HG02571 (cell line): Measurements from ENCODE around the gene ZNF189.
A peak's percentile ranks its signal among the peaks of the same experiment; 100 is the strongest.
"Not testable (repeated sequence)": the region's sequence is repeated elsewhere in the genome, so short reads cannot be mapped to it uniquely, and the experiment has no call there.

Source experiments
- ATAC-seq: cut with Tn5 transposase; IDR thresholded peaks from one replicate; pipeline ENCODE4 v1.9.1; 2021; ENCODE audit warnings: mild to moderate bottlenecking, moderate library complexity; ENCODE audit not compliant: unreplicated experiment

The ZNF189 gene

DNA sequence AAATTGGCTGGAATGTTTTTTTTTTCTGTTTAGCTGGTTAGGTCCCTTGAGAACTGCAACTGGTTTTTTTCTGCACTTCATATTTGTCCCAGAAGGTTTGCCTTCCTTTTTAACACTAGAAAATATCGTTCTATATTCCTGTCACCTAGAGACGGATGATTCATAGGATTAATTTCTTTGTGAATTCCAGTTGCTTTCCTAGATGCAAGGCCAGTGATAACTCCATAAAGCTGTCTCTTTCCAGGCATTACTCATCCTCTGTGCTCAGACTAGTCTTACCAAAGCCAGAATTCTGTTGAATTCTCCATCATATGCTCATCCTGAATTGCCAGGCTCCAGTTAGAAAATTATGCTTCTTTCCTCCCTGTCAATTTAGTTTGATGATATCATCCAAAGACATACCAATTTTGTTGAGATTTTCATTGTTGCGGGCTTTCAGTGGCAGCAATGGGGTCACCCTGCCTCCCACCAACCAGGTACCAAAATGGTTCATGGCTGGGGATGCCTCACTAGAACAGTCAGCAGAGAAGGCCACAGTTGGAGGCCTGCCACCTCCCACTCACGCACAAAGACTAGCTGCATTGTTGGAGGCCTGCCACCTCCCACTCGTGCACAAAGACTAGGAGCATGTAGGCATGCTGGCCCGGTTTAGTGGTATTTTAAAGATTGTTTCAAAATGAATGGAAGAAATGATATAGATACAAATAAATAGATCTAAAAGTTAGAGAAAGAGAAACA is 22.4 kb upstream of the ZNF189 start:
- ATAC-seq: no peak

- no peak for ATAC-seq
Measured at GRCh38 chr9:101380295-101380694, 18.4 kb upstream of the ZNF189 start.

DNA sequence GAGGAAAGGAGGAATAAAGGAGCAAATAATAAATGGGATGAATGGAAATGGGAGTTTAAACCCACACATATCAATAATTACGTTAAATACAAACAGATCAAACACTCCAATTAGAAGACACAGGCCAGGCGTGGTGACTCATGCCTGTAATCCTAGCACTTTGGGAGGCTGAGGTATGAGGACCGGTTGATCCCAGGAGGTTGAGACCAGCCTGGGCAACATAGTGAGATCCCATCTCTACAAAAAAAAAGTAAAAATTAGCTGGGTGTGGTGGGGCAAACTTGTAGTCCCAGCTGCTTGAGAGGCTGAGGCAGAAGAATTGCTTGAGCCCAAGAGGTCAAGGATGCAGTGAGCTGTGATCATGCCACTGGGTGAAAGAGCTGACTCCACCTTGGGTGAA is 17.5 kb upstream of the ZNF189 start:
- ATAC-seq: no peak

GRCh38 chr9:101381833-101382342 is 16.8 kb upstream of the ZNF189 start:
- no peak for ATAC-seq

- no peak for ATAC-seq
Measured at GRCh38 chr9:101383361-101383760, 15.3 kb upstream of the ZNF189 start.

GRCh38 chr9:101384873-101385536 is 13.6 kb upstream of the ZNF189 start, which contains the start of gene BAAT:
Gene BAAT (minus strand): TSS chr9:101385006. CDS start chr9:101371404, 13,602 bp downstream.
- ATAC-seq: not testable (repeated sequence)

- ATAC-seq: peak; percentile 72
Measured at GRCh38 chr9:101387871-101388506, 10.7 kb upstream of the ZNF189 start.

DNA sequence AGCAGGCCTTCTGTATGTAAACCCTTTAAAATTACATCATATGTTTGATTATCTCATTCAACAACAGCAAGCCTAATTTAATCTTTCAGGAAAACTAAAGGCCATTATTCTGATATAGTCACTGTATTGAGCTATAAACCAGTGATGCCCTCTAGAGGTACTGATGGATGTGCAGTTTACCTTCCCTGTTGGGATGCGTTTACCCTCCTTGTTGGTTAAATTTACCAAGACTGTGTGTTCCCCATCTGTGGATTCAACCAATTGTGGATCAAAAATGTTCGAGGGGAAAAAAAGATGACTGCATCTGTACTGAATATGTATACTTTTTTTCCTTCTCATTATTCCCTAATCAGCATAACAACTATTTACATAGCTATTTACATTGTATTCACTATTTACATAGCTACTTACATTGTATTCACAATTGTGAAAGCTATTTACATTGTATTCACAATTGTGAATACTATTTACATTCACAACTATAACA is 10.1 kb upstream of the ZNF189 start:
- ATAC-seq: no peak

DNA sequence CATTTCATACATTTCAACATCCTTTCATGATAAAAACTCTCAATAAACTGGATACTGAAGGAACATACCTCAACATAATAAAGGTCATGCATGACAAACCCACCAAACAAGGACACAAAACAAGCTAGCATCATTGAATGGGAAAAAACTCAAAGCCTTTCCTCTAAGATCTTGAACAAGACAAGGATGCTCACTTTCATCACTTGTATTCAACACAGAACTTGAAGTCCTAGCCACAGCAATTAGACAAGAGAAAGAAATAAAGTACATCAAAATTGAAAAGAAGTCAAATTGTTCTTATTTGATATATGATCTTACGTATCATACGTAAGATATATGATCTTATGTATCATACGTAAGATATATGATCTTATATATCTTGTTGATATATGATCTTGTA is 5.5 kb upstream of the ZNF189 start:
- no peak for ATAC-seq

DNA sequence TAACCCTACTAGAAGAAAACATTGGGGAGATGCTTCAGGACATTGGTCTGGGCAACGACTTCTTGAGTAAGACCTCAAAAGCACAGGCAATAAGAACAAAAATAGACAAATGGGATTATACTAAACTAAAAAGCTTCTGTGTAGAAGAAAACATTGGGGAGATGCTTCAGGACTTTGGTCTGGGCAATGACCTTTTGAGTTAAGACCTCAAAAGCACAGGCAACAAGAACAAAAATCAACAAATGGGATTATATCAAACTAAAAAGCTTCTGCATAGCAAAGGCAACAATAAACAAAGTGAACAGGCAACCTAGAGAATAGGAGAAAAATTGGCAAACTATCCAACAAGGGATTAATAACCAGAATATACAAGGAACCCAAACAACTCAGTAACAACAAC is 4.0 kb upstream of the ZNF189 start:
- no peak for ATAC-seq

- ATAC-seq: no peak
Measured at GRCh38 chr9:101397746-101398067, 944 bp upstream of the ZNF189 start.

- ATAC-seq: peak; percentile 8
Measured at GRCh38 chr9:101398930-101399642, 435 bp downstream of the ZNF189 start.

DNA sequence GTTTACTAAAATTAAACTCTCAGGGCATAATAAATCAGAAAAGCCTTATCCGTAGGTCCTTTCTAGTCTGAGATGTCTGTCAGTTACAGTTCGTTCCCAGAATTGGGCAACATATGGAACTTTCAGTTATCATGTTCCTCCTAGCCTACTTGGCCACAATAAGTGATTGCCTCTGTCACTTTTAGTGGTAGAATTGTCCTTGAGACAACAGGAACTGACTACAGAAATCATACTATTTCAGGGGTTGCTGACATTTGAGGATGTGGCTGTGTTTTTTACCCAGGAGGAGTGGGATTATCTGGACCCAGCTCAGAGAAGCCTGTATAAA is 956 bp downstream of the ZNF189 start:
- ATAC-seq: no peak

GRCh38 chr9:101400120-101400519 is 1.5 kb downstream of the ZNF189 start:
- no peak for ATAC-seq

DNA sequence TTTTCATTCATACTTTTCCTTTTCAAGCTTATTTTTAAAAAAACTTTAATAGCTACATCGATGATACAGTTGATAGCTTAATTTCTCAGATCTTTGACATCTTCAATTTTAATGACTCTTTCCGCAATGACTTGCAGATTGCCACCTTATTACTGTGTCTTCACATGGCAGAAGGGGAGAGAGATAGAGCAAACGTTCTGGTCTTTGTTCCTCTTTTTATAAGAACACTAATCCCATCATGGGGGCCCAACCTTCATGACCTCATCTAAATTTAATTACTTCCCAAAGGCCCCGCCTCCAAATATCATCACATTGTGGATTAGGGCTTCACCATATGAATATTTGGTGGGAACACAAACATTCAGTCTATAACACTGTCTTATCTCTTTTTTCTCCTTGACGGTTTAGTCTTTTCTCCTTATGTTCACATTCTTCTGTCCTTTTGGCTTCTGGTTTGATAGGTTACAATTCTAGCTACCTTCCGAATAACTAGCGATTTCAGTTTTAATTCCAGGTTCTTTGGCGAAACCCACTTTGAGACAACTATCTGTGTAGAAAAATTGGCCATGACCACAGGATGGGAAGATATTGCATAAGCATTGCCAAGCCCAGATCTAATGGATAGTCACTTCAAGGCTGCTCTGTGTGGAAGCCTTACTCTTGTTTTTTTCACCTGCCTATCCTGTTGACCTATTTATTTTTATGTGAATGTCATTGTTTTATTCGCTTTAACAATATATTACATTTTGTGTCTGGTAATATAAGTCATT is 5.0 kb downstream of the ZNF189 start:
- no peak for ATAC-seq

DNA sequence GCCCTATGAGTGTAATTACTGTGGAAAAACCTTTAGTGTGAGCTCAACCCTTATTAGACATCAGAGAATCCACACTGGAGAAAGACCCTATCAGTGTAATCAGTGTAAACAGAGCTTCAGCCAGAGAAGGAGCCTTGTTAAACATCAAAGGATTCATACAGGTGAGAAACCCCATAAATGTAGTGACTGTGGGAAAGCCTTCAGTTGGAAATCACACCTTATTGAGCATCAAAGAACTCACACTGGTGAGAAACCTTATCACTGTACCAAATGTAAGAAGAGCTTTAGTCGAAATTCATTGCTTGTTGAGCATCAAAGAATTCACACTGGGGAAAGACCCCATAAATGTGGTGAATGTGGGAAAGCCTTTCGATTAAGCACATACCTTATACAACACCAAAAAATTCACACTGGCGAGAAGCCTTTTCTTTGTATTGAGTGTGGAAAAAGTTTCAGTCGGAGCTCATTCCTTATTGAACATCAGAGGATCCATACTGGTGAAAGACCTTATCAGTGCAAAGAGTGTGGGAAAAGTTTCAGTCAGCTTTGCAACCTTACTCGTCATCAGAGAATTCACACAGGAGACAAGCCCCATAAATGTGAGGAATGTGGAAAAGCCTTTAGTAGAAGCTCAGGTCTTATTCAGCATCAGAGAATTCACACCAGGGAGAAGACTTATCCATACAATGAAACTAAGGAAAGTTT is 9.9 kb downstream of the ZNF189 start:
- ATAC-seq: no peak

DNA sequence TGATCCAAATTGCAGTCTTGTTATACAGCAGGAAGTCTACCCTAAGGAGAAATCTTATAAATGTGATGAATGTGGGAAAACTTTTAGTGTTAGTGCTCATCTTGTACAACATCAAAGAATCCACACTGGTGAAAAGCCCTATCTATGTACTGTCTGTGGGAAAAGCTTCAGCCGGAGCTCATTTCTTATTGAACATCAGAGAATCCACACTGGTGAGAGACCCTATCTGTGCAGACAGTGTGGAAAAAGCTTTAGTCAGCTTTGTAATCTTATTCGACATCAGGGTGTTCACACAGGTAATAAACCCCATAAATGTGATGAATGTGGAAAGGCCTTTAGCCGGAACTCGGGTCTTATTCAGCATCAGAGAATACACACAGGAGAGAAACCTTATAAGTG is 10.4 kb downstream of the ZNF189 start:
- no peak for ATAC-seq

DNA sequence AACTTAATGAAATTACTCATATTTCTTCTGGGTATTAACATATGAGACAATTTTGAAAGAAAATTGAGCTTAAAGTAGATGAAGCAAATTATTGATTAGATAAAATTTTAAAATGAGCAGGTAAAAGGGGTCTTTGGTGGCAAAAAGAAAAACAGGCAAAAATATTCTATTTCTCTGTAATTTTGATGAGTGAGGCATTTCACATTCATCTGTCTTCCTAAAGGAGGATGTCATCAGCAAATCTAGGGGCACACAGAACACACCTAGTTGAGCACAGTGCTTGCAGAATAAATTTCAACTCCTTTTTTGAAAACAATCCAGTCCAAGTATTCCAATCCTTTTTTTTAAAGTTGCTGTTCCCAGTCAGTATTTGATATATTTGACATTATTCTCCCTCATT is 16.2 kb downstream of the ZNF189 start:
- ATAC-seq: no peak

DNA sequence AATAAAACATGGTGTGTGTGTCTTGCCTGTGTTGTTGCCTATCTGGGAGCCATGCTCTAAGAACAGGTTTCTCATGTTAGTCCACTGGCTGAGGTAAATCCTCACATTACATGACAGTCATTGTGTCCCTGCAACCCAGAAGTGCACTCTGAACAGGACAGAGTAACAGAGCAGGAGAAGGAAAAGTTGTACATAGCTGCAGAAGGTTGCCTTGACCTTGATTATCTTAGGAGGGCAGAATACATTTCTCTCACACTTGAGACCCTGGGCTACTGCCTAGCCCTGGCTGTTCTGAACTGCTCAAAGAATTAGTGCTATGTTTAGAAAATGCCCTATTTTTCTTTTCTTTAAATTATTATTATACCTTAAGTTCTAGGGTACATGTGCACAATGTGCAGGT is 16.9 kb downstream of the ZNF189 start:
- ATAC-seq: no peak

- ATAC-seq: no peak
Measured at GRCh38 chr9:101417389-101417788, 18.7 kb downstream of the ZNF189 start.
